Left lung (tissue), 10 donors: ENCODE results near the gene SYPL1. TPM values are rescaled to one million over a fixed set of nuclear protein-coding genes. Genes with fewer than 3 reads are reported as not detected.
A peak's percentile ranks its signal among the peaks of the same experiment; 100 is the strongest.

ENCODE experiments used
- ATAC-seq: fragments of 200-7000 bp; cut with Tn5 transposase; one replicate; pipeline ENCODE4 v1.9.1; 2020; ENCODE audit warnings: moderate library complexity
- DNase-seq, 4 donors: peaks; one replicate each; pipeline ENCODE4 v3.0.0-alpha.2; 2013 to 2020
- H3K27ac ChIP-seq, 2 donors: fragments of 200-600 bp; sonication (generic) in 1 of 2; one replicate each; pipeline versions ENCODE4 v1.5.0 to v1.8.0; 2020 to 2021
- H3K27me3 ChIP-seq, 2 donors: fragments of 200-600 bp; sonication (generic) in 1 of 2; one replicate each; pipeline versions ENCODE4 v1.5.0 to v1.8.0; 2020 to 2021
- H3K36me3 ChIP-seq, 2 donors: fragments of 200-600 bp; sonication (generic) in 1 of 2; one replicate each; pipeline versions ENCODE4 v1.5.0 to v1.8.0; 2020 to 2021
- H3K4me1 ChIP-seq, 2 donors: fragments of 200-600 bp; one replicate each; pipeline ENCODE4 v1.8.0; 2021
- H3K4me3 ChIP-seq, 2 donors: fragments of 200-600 bp; sonication (generic) in 1 of 2; one replicate each; pipeline versions ENCODE4 v1.5.0 to v1.8.0; 2020 to 2021; ENCODE audit warnings: mild to moderate bottlenecking in 1 of 2
- H3K9me3 ChIP-seq, 2 donors: fragments of 200-600 bp; sonication (generic) in 1 of 2; one replicate each; pipeline versions ENCODE4 v1.5.0 to v1.8.0; 2020 to 2021
- CTCF ChIP-seq, 2 donors: fragments of 200-600 bp; sonication (generic) in 1 of 2; IDR thresholded peaks; one replicate each; pipeline versions ENCODE4 v1.5.0 to v1.8.0; 2021; ENCODE audit warnings: antibody characterized with exemption in 2 of 2
- intact Hi-C, 2 donors: fragments of 100-400 bp; cut with DNase I; formaldehyde crosslinking; loops; one replicate each; pipeline versions ENCODE4 v1.11.2 to v1.14.2; 2022
- polyA plus RNA-seq, 6 donors: library from polyadenylated mRNA; unstranded; fragments of 120-200 nt; gene quantifications; one replicate each; pipeline ENCODE4 v1.2.1, GENCODE V29; 2013; ENCODE audit not compliant: insufficient read length in 6 of 6
- total RNA-seq, 2 donors: library from RNA; stranded (reverse); fragmentation: NEBNext Ultra II Directional; extraction: Animal tissue kit (Norgen Biotek cat#: 25700); gene quantifications; one replicate each; pipeline ENCODE4 v1.2.1, GENCODE V29; 2021
- donor health status: DM: no; HTN: yes; CAD: no.
- donor health status: DM: no; HTN: no; CAD: no.

The SYPL1 gene
- total and polyA plus RNA-seq, 8 donors: 81.9 to 121 (median 110) TPM

- no peaks in the 10 kb centered on the region for H3K27me3 ChIP-seq
- TF ChIP-seq CTCF (IDR thresholded peaks at IDR 0.05): no peak
- no peaks in the 10 kb centered on the region for H3K36me3 ChIP-seq
- no peak for DNase-seq
- no peak for ATAC-seq
- intact Hi-C loops: no loop called here
- no peak overlapping the region for H3K27ac ChIP-seq
- H3K9me3 ChIP-seq: no peaks in the 10 kb centered on the region
- H3K4me1 ChIP-seq: peaks cover 0 to 9% of the 10 kb centered on the region in 2 donors
- H3K4me3 ChIP-seq: no peak overlapping the region
These were observed 16.7 kb upstream of the SYPL1 start for GRCh38 chr7:106128836-106129235.

- H3K36me3 ChIP-seq: no peaks in the 10 kb centered on the region
- H3K9me3 ChIP-seq: no peaks in the 10 kb centered on the region
- intact Hi-C loops: no loop called here
- no peak overlapping the region for H3K4me3 ChIP-seq
- TF ChIP-seq CTCF (IDR thresholded peaks at IDR 0.05): no peak
- DNase-seq (no peak), ATAC-seq (no peak)
- no peaks in the 10 kb centered on the region for H3K27me3 ChIP-seq
- H3K4me1 ChIP-seq: peaks cover 0 to 9% of the 10 kb centered on the region in 2 donors
- no peak overlapping the region for H3K27ac ChIP-seq
These were observed 16.1 kb upstream of the SYPL1 start for GRCh38 chr7:106127984-106128780.

DNA sequence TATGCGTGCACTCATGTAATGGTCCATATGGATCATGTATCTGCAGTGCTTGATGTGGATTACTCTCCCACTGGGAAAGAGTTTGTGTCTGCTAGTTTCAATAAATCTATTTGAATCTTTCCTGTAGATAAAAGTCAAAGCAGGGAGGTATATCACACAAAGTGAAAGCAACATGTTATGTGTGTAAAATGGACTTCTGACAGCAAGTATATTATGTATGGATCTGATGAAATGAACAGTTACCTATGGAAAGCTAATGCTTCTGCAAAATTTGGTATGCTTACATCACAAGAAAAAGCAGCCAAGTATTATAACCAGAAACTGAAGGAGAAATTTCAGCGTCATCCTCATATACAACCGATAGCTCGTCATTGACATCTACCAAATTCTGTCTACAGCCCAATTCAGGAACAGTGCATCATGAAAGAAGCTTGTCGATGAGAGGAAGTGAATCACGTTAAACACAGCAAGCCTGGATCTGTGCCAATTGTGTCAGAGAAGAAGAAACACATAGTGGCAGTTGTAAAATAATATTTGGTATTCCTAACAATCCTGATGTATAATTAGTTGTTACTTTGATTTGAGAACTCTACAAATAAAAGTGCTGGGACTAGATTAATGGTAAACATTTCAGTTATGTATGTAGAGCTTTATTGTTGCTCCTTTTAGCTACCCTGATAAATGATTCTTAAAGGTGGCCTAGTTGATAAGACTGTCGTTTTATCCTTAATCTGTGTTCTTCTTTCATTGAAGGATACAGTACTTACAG is 14.2 kb upstream of the SYPL1 start:
- DNase-seq: peak in 1 of 4 donors; percentile 7
- ATAC-seq: peak; percentile 29
- no peak overlapping the region for H3K27ac ChIP-seq

DNA sequence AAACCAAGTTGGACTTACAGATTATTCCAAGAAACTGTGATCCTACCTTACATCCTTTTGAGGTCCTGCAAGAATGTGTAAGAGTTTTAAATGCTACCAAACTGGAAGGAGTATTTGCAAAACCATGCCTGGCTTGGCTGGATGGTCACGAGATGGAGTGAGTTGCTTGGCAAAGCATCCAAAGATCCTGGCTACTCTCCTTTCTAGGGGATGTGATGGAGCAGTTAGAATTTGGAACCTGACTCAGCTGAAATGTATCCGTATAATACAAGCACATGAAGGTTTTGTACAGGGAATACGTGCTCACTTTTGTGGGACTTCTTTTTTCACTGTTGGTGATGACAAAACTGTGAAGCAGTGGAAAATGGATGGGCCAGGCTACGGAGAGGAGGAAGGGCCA is 13.3 kb upstream of the SYPL1 start:
- no peaks in the 10 kb centered on the region for H3K9me3 ChIP-seq
- no peak overlapping the region for H3K27ac ChIP-seq
- no peaks in the 10 kb centered on the region for H3K27me3 ChIP-seq
- DNase-seq: no peak
- TF ChIP-seq CTCF (IDR thresholded peaks at IDR 0.05): no peak
- H3K4me1 ChIP-seq: peaks cover 0 to 13% of the 10 kb centered on the region in 2 donors
- ATAC-seq: no peak
- H3K4me3 ChIP-seq: no peak overlapping the region
- no peaks in the 10 kb centered on the region for H3K36me3 ChIP-seq
- intact Hi-C loops: no loop called here

More for the DNA sequence above, 14.2 kb upstream of the SYPL1 start:
- intact Hi-C loops: no loop called here
- peaks cover 0 to 11% of the 10 kb centered on the region in 2 donors for H3K4me1 ChIP-seq
- H3K9me3 ChIP-seq: no peaks in the 10 kb centered on the region
- no peak for TF ChIP-seq CTCF (IDR thresholded peaks at IDR 0.05)
- no peaks in the 10 kb centered on the region for H3K27me3 ChIP-seq
- no peaks in the 10 kb centered on the region for H3K36me3 ChIP-seq
- H3K4me3 ChIP-seq: no peak overlapping the region

GRCh38 chr7:106124186-106124585 is 12.1 kb upstream of the SYPL1 start:
- Histone ChIP-seq H3K36me3 (no peaks in the 10 kb centered on the region), H3K27ac (no peak overlapping the region), H3K4me3 (no peak overlapping the region), H3K27me3 (no peaks in the 10 kb centered on the region), H3K9me3 (no peaks in the 10 kb centered on the region), H3K4me1 (peaks cover 0 to 13% of the 10 kb centered on the region in 2 donors)
- ATAC-seq (no peak), DNase-seq (peak in 2 of 4 donors; percentile 38 to 67)
- intact Hi-C loops: no loop called here
- TF ChIP-seq CTCF (IDR thresholded peaks at IDR 0.05): no peak
